Suprapubic skin (tissue), 4 donors: ENCODE results near the gene YES1.

Source experiments
- EP300 ChIP-seq: sonication (generic); formaldehyde crosslinking; IDR thresholded peaks from one replicate; pipeline ENCODE4 v1.6.1; 2017; ENCODE audit warnings: antibody characterized with exemption
- POLR2A ChIP-seq, 2 donors: fragments of 450-650 bp; IDR thresholded peaks; one replicate each; pipeline ENCODE4 v1.6.1; 2017; ENCODE audit warnings: antibody characterized with exemption in 2 of 2, mild to moderate bottlenecking in 2 of 2, moderate library complexity in 2 of 2
- POLR2AphosphoS5 ChIP-seq, 3 donors: sonication (generic); formaldehyde crosslinking; IDR thresholded peaks; one replicate each; pipeline ENCODE4 v1.6.1; 2017; ENCODE audit warnings: antibody characterized with exemption in 3 of 3
- TF ChIP-seq, protein P1 (sequence below), 2 donors: fragments of 200-600 bp in 1 of 2; fragments of 450-650 bp in 1 of 2; sonication (generic) in 1 of 2; IDR thresholded peaks; one replicate each; pipeline ENCODE4 v1.5.1; 2016 to 2019; ENCODE audit warnings: antibody characterized with exemption in 2 of 2, mild to moderate bottlenecking in 1 of 2, moderate library complexity in 1 of 2

DNA sequence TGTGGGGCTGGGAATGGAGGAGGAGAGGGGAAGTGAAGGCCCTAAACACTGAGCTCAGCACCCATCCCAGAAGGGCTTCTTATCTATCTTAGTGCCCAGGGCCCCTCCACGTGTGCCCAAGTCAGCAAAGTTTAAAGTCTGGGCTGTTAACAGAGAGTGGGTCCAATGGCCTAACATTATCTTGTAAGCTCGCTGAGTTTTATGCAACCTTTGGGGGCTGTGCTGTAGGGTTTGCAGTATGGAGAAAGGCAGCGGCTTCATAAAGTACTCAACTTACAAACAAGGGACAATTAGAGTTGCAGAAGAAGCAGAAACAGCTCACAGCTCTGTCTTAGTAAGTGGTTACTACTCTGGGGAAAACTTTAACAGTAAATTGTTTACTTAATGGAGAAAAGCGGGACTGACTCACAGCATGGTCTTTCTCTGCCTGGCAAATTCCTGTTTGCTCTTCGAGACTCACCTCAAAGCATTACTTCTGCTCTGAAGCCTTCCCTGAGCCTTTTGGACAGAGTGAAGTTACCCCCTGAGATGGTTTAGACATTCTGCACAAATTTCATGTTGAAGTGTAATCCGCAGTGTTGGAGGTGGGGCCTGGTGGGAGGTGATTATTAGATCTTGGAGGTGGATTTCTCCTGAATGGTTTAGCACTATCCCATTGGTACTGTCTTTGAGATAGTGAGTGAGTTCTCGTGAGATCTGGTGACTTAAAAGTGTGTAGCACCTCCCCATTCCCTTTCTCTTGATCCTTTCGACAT, 108.7 kb downstream of the YES1 start:
- TF ChIP-seq, protein P1, sequence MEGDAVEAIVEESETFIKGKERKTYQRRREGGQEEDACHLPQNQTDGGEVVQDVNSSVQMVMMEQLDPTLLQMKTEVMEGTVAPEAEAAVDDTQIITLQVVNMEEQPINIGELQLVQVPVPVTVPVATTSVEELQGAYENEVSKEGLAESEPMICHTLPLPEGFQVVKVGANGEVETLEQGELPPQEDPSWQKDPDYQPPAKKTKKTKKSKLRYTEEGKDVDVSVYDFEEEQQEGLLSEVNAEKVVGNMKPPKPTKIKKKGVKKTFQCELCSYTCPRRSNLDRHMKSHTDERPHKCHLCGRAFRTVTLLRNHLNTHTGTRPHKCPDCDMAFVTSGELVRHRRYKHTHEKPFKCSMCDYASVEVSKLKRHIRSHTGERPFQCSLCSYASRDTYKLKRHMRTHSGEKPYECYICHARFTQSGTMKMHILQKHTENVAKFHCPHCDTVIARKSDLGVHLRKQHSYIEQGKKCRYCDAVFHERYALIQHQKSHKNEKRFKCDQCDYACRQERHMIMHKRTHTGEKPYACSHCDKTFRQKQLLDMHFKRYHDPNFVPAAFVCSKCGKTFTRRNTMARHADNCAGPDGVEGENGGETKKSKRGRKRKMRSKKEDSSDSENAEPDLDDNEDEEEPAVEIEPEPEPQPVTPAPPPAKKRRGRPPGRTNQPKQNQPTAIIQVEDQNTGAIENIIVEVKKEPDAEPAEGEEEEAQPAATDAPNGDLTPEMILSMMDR (IDR thresholded peaks at IDR 0.05), result no peak
- TF ChIP-seq POLR2AphosphoS5 (IDR thresholded peaks at IDR 0.05) (no peak), POLR2A (IDR thresholded peaks at IDR 0.05) (no peak), EP300 (no peak)
